GM19193 (cell line): ENCODE measurements around the gene MAGT1.
A peak's percentile ranks its signal among the peaks of the same experiment; 100 is the strongest.

Source experiments
- POLR2A ChIP-seq: IDR thresholded peaks from 4 replicates; pipeline ENCODE4 v1.6.1; 2011; ENCODE audit not compliant: insufficient read depth, insufficient read length; ENCODE audit errors: extremely low read depth

MAGT1 gene

GRCh38 chrX:77894921-77895886 lies at the start of gene MAGT1:
TSS of gene MAGT1 (minus strand) at chrX:77895435. CDS start at chrX:77895410, 25 bp downstream.
- peak; percentile 87 for TF ChIP-seq POLR2A

GRCh38 chrX:77938083-77938680 lies 42.9 kb upstream of the MAGT1 start:
- TF ChIP-seq POLR2A: no peak

- TF ChIP-seq POLR2A: no peak
These were observed 42.1 kb upstream of the MAGT1 start for GRCh38 chrX:77937291-77937690.

GRCh38 chrX:77936299-77936698 lies 41.1 kb upstream of the MAGT1 start:
- no peak for TF ChIP-seq POLR2A

- TF ChIP-seq POLR2A: no peak
These were observed 40.7 kb upstream of the MAGT1 start for GRCh38 chrX:77935886-77936285.

- TF ChIP-seq POLR2A: no peak
These were observed 35.3 kb upstream of the MAGT1 start for GRCh38 chrX:77930581-77930980.

- no peak for TF ChIP-seq POLR2A
These were observed 30.5 kb upstream of the MAGT1 start for GRCh38 chrX:77925764-77926163.

- no peak for TF ChIP-seq POLR2A
These were observed 29.2 kb upstream of the MAGT1 start for GRCh38 chrX:77924320-77924859.

- TF ChIP-seq POLR2A: no peak
These were observed 27.6 kb upstream of the MAGT1 start for GRCh38 chrX:77922787-77923186.

GRCh38 chrX:77918568-77918967 lies 23.3 kb upstream of the MAGT1 start:
- TF ChIP-seq POLR2A: no peak

GRCh38 chrX:77917294-77917933 lies 22.2 kb upstream of the MAGT1 start:
- no peak for TF ChIP-seq POLR2A

- peak; percentile 62 for TF ChIP-seq POLR2A
These were observed 15.0 kb upstream of the MAGT1 start, which contains the start of gene ATP7A for GRCh38 chrX:77910108-77910840. TSS of gene ATP7A (plus strand) at chrX:77910693. CDS start at chrX:77971642, 60,949 bp downstream.

- TF ChIP-seq POLR2A: no peak
These were observed 6.3 kb upstream of the MAGT1 start for GRCh38 chrX:77901506-77901905.

- no peak for TF ChIP-seq POLR2A
These were observed 5.5 kb upstream of the MAGT1 start for GRCh38 chrX:77900688-77901087.

GRCh38 chrX:77899081-77899828 lies 4.0 kb upstream of the MAGT1 start, which contains the start of gene COX7B:
TSS of gene COX7B (plus strand) at chrX:77899468. CDS start at chrX:77899554, 86 bp downstream.
- peak; percentile 59 for TF ChIP-seq POLR2A
